Tibial nerve (tissue), 4 donors: ENCODE results near the gene DNAJC1. TPM values are rescaled to one million over a fixed set of nuclear protein-coding genes. Genes with fewer than 3 reads are reported as not detected.

Experiments used
- DNase-seq, 2 donors: peaks; one replicate each; pipeline ENCODE4 v3.0.0-alpha.2; 2019; ENCODE audit warnings: low spot score in 2 of 2
- H3K27ac ChIP-seq, 4 donors: fragments of 200-600 bp; sonication (generic) in 3 of 4; one replicate each; pipeline ENCODE4 v1.5.1; 2017 to 2019; ENCODE audit warnings: mild to moderate bottlenecking in 1 of 4
- H3K27me3 ChIP-seq, 2 donors: fragments of 200-600 bp; sonication (generic) in 1 of 2; one replicate each; pipeline versions ENCODE4 v1.5.1 to v1.6.0; 2017 to 2019
- H3K36me3 ChIP-seq, 3 donors: fragments of 200-600 bp; sonication (generic); one replicate each; pipeline ENCODE4 v1.5.1; 2018 to 2019
- H3K4me1 ChIP-seq, 4 donors: fragments of 200-600 bp; sonication (generic) in 3 of 4; one replicate each; pipeline ENCODE4 v1.5.1; 2017 to 2019
- H3K4me3 ChIP-seq, 4 donors: fragments of 200-600 bp; sonication (generic) in 3 of 4; one replicate each; pipeline ENCODE4 v1.5.1; 2017 to 2019; ENCODE audit warnings: mild to moderate bottlenecking in 1 of 4, moderate library complexity in 1 of 4
- H3K9me3 ChIP-seq, 4 donors: fragments of 200-600 bp; sonication (generic) in 3 of 4; one replicate each; pipeline ENCODE4 v1.5.1; 2017 to 2019
- EP300 ChIP-seq, 2 donors: sonication (generic); formaldehyde crosslinking; IDR thresholded peaks; one replicate each; pipeline ENCODE4 v1.6.1; 2017; ENCODE audit warnings: antibody characterized with exemption in 2 of 2, mild to moderate bottlenecking in 1 of 2
- POLR2A ChIP-seq, 2 donors: fragments of 450-650 bp; IDR thresholded peaks; one replicate each; pipeline ENCODE4 v1.6.1; 2017; ENCODE audit warnings: antibody characterized with exemption in 2 of 2, mild to moderate bottlenecking in 2 of 2, moderate library complexity in 2 of 2
- WGBS, 2 donors: methylation state at CpG; one replicate each; pipeline ENCODE4 v1.1.5; 2018; 5-methylcytosine and 5-hydroxymethylcytosine counted together
- total RNA-seq, 4 donors: library from RNA; depleted of rRNA; stranded (reverse); fragments of >200 nt; gene quantifications; one replicate each; pipeline ENCODE4 v1.1.0, GENCODE V29; 2016
- TF ChIP-seq, protein P1 (sequence below), 5 experiments: fragments of 200-600 bp in 3 of 5; fragments of 450-650 bp in 2 of 5; sonication (generic) in 3 of 5; IDR thresholded peaks; one replicate each; pipeline ENCODE4 v1.5.1; 2016 to 2019; ENCODE audit warnings: antibody characterized with exemption in 5 of 5, mild to moderate bottlenecking in 3 of 5, moderate library complexity in 2 of 5

DNAJC1 gene
- total RNA-seq, 4 donors from 2014 or later, result 71.7 to 112 (median 82.9) TPM

DNA sequence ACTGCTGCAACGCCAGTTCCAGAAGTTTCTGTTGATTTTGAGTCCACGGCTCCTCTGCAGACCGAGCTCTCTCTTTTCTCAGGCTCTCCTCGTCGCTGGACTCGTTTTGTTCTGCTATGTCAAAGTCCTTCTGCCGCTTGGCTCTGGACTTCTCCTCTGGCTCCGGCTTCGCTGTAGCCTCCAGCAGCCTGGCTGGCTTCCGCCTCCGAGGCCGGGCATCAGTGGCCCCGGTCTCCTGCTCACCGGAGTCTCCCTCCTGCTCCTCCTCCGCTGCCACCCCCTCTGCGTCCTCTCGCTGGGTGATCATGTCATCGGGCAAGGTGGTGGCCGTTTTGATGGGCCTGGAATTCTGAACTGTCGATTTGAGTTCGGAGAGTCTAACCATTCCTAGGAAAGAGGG lies 244.3 kb downstream of the DNAJC1 start:
- Histone ChIP-seq H3K27ac (no peak overlapping the region), H3K9me3 (no peaks in the 10 kb centered on the region), H3K36me3 (peaks cover 0 to 58% (median 7%) of the 10 kb centered on the region in 3 donors), H3K4me1 (no peaks in the 10 kb centered on the region), H3K4me3 (no peak overlapping the region), H3K27me3 (no peaks in the 10 kb centered on the region)
- 89 to 93% methylated on average over 21 of the region's 21 CpGs for WGBS, 2 donors
- TF ChIP-seq, protein P1, sequence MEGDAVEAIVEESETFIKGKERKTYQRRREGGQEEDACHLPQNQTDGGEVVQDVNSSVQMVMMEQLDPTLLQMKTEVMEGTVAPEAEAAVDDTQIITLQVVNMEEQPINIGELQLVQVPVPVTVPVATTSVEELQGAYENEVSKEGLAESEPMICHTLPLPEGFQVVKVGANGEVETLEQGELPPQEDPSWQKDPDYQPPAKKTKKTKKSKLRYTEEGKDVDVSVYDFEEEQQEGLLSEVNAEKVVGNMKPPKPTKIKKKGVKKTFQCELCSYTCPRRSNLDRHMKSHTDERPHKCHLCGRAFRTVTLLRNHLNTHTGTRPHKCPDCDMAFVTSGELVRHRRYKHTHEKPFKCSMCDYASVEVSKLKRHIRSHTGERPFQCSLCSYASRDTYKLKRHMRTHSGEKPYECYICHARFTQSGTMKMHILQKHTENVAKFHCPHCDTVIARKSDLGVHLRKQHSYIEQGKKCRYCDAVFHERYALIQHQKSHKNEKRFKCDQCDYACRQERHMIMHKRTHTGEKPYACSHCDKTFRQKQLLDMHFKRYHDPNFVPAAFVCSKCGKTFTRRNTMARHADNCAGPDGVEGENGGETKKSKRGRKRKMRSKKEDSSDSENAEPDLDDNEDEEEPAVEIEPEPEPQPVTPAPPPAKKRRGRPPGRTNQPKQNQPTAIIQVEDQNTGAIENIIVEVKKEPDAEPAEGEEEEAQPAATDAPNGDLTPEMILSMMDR (IDR thresholded peaks at IDR 0.05), result no peak
- TF ChIP-seq EP300 (IDR thresholded peaks at IDR 0.05), result no peak
- TF ChIP-seq POLR2A (IDR thresholded peaks at IDR 0.05), result no peak
- DNase-seq, result no peak

DNA sequence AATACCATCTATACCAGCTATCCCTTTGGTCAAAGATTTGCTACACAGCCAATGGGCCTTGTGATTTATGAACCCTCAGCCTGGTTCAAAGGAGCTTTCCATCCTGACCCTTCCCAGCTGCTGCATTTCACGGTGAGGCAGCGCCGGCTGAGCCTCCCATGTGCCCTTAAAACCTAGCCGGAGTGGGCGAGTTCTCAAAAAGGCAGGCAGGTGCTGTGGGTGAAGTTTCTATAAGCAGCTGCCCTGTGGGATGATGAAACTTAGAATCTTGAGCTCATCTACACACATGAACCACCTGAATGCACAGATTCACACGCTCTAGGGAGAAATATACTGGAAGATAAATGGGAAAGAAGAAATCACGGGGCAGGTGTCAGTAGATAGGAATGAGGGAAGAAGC lies 244.8 kb downstream of the DNAJC1 start:
- Histone ChIP-seq H3K4me3 (no peak overlapping the region), H3K9me3 (no peaks in the 10 kb centered on the region), H3K27ac (no peak overlapping the region), H3K4me1 (no peaks in the 10 kb centered on the region), H3K36me3 (peaks cover 0 to 63% (median 7%) of the 10 kb centered on the region in 3 donors), H3K27me3 (no peaks in the 10 kb centered on the region)
- no peak for DNase-seq
- 88 to 91% methylated on average over 7 of the region's 7 CpGs for WGBS, 2 donors
- TF ChIP-seq EP300 (IDR thresholded peaks at IDR 0.05), result no peak
- TF ChIP-seq POLR2A (IDR thresholded peaks at IDR 0.05), result no peak
- TF ChIP-seq, protein P1 (IDR thresholded peaks at IDR 0.05), result no peak

DNA sequence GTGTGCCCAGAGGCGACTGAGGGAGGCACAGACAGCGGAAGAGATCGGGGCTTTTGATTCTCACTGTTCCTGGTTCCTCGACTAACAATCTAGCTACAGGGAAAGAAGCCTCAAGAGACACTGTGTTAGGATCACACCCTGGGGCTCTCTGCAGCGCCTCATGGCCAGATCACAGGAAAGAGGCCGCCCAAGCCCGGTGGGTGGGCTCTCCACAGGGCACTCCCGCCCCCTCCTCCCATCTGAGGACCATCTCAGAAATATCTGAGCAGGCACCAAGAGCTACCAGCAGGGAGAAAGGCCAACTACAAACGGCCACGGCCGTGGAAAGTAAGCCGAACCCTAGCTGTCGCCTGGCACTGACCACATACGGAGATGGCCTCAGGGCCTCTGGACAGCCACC lies 245.3 kb downstream of the DNAJC1 start:
- H3K4me1 ChIP-seq, result no peaks in the 10 kb centered on the region
- no peak for TF ChIP-seq EP300 (IDR thresholded peaks at IDR 0.05)
- H3K4me3 ChIP-seq, result no peak overlapping the region
- peaks cover 0 to 63% (median 7%) of the 10 kb centered on the region in 3 donors for H3K36me3 ChIP-seq
- no peak for DNase-seq
- no peaks in the 10 kb centered on the region for H3K27me3 ChIP-seq
- no peak overlapping the region for H3K27ac ChIP-seq
- WGBS, 2 donors, result 82 to 84% methylated on average over 13 to 14 of the region's 14 CpGs
- no peaks in the 10 kb centered on the region for H3K9me3 ChIP-seq

DNA sequence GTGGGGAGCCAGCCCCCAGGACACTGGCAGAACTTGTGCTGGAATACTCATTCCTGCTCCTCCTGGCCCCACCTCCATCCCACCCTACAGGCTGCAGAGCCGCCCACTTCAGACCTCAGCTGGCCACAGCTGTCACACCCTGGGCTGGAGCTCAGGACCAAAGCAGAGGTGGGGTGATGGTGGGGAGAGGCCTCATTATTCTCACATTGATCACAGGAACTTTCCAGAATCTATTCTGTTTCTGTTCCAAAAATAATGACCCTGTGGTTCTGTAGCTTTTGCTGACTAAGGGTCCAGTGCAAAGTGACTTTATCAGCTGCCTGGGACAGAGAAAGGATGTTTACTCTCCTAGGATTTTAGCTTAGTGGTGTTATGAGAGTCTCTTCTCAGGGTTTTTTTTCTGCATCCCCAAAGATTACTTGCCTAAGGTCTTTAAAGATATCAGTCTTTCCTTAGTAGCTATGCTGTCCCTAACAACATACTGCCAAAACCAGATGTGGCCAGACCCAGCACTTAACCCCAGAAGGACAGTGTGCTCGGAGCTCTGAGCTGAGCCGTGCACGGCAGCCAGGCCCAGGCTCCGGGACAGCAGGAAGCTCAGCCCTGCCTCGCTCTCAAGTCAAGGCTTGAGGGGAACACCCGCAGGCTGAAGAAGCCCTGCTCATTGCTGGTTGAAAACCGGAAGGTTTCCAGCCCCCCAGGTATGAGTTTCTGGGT lies 246.2 kb downstream of the DNAJC1 start:
- Histone ChIP-seq H3K27ac (no peak overlapping the region), H3K27me3 (no peaks in the 10 kb centered on the region), H3K4me3 (no peak overlapping the region), H3K9me3 (no peaks in the 10 kb centered on the region), H3K36me3 (peaks cover 0 to 63% (median 7%) of the 10 kb centered on the region in 3 donors), H3K4me1 (no peaks in the 10 kb centered on the region)
- TF ChIP-seq POLR2A (IDR thresholded peaks at IDR 0.05), result no peak
- TF ChIP-seq, protein P1 (IDR thresholded peaks at IDR 0.05), result no peak
- TF ChIP-seq EP300 (IDR thresholded peaks at IDR 0.05), result no peak
- DNase-seq, result no peak
- 66 to 78% methylated on average over 5 to 8 of the region's 8 CpGs for WGBS, 2 donors

DNA sequence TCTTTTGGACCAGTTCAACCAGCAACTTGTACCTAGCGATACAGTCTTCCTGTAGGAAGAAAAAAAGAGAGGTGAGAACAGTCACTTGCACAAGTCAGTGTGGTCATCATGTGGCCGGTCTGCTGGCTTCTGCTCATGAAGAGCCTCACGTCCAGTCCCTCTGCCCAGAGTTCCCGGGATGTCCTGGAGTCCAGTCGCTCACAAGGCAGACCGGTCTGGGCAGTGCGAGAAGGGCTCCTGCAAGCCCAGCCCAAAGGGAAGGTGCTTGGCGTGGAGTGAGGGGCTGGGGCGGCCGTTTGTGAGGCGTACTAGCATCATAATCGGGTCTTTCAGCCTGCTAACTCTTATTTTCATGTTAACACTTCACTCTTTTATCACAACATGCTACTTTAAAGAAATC lies 246.8 kb downstream of the DNAJC1 start:
- WGBS, 2 donors, result 89 to 91% methylated on average over 12 of the region's 12 CpGs
- H3K4me3 ChIP-seq, result no peak overlapping the region
- no peaks in the 10 kb centered on the region for H3K27me3 ChIP-seq
- no peak overlapping the region for H3K27ac ChIP-seq
- H3K36me3 ChIP-seq, result peaks cover 0 to 63% (median 7%) of the 10 kb centered on the region in 3 donors
- no peaks in the 10 kb centered on the region for H3K4me1 ChIP-seq
- no peak for DNase-seq
- H3K9me3 ChIP-seq, result no peaks in the 10 kb centered on the region
- TF ChIP-seq POLR2A (IDR thresholded peaks at IDR 0.05) (no peak), EP300 (IDR thresholded peaks at IDR 0.05) (no peak)
- TF ChIP-seq, protein P1 (IDR thresholded peaks at IDR 0.05), result no peak
